ENCODE measurements around the gene FBXW8.
"Not testable (repeated sequence)": the region's sequence is repeated elsewhere in the genome, so short reads cannot be mapped to it uniquely, and the experiment has no call there.

The FBXW8 gene

DNA sequence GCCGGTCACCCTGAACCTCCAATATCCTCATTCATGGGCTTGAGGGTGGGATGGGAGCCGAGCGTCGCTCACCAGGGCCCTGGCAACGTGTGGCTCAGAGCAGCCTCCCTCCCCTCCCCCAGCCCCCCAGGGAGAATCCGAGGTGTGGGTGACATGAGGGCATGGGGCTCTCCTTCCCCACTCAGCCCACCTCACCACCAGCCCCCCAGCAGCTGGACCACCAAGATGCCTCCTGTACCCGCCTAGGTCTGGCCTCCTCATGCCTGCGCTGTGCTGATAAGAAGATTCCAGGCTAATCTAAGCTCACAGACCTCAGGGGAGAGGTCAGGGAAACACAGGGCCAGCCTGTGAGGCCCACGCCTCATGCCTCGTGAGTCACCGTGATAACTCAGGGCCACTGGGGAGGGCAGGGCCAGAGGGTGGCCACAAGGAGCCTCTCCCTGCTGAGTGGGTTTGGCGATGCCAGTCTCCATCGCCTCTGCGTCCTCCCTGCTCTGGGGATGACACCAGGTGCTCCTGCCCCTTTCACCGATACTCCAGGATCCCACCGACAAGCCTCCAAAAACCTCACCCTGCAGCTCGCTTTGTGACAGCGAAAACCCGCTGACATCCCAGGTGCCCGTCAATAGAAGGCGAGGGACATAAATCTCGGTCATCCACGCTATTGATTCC lies 131.6 kb downstream of the FBXW8 start:
- DNase-seq, result no peak

DNA sequence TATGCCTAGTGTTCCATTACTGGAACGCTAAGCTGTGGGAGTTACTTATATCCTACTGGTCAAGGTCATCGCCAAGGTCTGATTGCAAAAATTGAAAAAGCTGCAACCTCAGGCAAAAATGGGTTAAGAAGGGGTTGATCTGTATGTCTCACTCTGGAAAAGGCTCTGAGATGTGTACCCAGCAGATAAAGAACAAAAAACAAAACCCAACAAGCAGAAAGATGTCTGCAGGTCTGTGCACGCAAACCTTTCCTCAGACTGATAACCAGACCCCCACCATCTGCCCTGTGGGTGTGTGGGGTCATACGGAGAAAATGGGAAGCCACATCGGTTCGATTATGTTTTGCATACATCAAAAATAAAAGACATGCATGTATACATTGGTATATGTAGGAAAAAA lies 132.1 kb downstream of the FBXW8 start:
- no peak for DNase-seq

DNA sequence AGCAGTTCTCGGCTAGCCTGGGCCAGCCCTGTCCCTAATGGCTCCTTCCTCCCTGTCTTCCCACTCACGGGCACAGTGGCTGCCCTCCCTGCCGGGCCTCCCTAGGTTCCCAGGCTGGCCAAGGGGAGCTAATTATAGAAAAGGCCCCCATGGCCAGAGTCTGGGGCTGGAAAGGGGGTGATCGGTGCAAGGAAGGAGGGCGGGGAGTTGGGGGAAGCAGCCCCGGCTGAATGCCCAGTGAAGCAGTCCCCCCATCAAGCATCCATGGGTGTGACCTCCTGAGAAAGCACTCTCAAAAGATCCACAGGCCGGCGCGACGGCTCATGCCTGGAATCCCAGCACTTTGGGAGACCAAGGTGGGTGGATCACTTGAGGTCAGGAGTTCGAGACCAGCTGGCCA lies 133.6 kb downstream of the FBXW8 start:
- no peak for DNase-seq

DNA sequence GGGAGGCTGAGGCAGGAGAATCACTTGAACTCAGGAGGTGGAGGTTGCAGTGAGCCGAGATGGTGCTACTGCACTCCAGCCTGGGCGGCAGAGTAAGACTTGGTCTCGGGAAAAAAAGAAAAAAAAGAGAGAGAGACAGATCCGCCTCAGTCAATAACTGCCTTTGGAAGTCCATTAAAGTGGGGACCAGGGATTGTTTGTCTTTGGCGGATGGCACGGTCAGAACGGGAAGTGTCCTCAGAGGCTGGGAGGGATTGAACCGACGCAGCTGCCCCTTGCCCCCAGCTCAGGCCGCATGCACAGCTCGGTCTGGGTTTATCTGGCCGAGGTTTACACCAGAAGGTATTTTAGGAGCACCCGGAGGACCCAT lies 134.0 kb downstream of the FBXW8 start:
- DNase-seq, result no peak

DNA sequence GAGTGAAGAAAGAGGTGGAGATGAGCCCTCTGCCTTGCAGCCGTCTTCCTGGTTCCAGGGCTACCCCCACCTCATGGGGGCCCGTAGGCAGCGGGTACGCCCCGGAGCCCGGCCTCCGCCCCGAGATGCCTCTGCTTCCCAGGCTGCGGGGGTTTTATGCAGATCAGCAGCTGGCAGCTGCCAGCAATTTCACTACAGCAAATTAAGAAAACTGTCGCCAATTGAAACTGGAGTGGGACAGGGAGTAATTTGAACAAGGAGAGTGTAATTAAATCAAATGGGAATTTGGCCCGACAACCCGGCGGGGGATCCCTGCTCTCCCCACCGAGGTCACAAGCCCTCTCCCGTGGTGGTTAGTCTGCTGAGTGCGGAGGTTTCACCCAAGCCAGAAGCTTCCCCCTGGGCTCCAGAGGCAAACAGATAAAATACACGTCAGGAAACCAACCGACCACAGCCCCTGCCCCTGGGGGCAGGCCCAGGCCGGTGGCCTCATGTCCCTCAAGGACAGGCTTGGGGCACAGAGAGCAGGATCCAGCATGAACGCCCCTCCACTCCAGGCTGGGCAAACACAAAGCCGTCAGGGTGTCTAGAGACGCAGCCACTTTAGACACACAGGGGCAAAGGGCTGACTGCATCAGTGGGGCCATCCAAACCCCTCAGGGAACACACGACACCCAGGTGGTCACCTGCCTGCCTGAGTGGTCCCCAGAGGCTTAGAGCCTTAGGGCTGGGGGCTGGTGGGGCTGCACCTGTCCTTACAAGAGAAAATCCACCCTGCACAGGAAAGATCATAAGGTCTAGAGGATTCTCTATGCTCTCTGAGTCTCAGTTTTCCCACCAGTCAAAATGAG lies 134.6 kb downstream of the FBXW8 start:
- peak in 1 of 2 experiments; percentile 24 for DNase-seq

DNA sequence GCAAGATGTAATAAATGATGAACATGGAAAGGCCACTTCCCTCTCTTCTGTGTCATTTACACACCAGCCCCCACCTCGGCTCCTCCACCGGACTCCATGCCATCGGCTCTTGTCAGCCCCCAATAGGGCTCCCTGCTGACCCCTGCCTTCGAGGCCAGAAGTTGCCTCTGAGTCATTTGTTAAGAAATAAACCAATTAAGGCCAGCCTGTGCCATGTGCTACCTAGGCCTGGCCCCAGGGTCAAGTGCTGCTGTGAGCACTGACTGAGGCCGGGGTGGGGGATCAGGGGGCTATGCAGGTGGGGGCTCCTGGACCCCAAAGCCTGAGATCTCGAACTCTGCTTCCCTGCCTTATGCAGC lies 135.2 kb downstream of the FBXW8 start:
- peak in 1 of 2 experiments; percentile 15 for DNase-seq

DNA sequence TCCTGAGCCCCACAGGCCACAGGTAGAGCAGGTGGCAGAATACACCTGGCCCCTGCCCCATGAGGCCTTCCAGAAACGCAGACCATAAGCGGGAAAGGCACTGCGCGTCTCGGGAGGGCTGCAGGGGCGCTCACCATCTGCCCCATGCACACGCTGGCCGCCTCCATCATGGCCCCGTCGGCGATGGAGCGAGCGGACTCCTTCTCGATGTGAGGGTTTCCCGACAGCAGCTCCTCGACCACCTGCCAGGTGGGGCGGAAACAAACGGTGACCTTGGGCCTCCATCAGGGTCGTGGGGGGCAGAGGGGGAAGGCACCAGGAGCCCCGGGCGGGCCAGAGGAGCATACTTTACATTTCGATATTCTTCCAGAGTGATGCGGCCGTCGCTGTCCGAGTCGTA lies 135.7 kb downstream of the FBXW8 start:
- DNase-seq, result no peak

DNA sequence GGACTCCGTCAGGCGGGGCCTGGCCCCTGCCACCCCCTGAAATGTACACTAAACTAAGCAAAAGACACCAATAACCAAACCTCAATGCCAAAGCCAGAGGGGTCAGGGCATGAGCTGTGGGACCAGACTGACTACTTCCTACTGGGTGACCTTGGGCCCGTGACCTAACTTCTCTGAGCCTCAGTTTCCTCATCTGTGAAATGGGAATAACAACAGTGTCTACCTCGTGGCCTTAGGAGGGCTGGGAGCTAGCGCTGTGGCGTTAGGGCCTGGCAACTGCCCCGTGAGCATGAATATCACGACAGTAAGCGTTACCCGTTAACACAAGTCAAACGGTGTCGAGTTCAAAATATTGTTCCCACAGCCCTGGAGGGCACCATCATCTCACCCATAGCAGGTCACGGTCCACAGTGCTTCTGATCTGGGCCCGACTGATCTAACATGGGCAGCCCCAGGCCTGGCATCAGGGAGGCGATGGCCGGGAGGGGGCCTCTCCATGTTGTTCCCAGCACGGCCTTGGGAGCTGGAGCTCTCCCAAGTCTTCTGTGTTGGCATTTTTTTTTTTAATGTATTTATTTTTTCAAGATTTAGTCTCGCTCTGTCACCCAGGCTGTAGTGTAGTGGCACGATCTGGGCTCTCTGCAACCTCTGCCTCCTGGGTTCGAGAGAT lies 136.2 kb downstream of the FBXW8 start:
- DNase-seq, result no peak

DNA sequence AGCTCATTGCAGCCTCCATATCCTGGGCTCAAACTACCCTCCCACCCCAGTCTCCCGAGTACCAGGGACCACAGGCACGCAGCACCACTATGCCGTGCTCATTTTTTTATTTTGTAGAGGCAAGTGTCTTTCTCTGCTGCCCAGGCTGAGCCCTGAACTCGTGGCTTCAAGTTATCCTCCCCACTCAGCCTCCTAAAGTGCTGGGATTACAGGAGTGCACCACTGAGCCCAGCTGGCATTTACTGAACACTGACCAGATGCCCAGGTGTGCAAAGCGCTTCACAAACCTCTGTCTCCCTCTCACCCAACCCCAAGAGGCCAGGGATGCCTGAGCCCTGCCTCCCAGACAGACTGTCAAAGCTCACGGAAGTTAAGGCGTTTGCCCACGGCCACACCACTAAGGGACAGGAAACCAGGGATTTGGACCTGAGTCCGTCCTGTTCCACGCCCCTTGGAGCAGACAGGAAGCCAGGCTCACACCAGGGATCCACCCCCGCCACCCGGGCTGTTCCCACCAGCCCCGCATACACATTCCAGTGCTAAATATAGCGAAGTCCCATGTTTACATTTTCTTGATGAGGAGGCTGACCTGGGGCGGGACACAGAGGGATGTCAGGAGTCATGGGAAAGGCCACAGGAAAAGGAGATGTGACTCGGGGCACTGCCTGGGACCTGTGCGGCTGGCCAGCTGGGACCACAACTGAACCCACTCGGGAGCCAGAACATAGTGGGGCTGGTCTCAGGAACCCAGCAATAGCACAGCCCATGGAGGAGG lies 137.2 kb downstream of the FBXW8 start:
- peak in 1 of 2 experiments; percentile 25 for DNase-seq

DNA sequence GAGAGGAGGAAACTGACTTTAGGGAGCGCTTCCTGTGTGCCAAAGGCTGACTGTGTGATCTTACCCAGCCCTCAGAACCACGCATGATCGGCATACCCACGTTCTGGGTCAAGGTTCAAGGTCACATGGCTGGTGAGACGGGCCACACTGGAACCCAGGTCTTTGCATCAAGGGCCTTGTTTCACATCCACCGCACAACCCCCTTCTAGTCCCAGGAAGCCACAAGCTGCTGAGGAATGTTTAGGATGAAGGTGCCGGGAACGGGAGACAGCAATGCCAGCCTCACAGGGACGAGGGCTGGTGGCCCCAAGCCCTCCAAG lies 137.8 kb downstream of the FBXW8 start:
- no peak for DNase-seq

DNA sequence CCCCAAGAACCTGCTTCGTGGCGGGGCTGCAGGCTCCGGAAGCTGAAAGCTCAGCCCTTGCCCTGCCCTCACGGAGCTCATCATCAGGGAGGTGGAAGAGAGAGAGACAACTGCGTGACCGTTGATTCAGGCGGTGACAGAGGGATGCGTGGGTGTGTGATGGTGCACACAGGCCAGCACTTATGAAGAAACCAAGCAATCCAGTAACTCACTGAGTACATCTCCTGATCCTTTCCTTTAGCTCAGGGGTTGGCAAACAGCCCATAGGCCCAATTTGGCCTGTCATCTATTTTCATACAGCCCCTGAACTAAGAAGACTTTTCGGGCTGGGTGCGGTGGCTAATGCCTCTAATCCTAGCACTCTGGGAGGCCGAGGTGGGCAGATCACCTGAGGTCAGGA lies 138.5 kb downstream of the FBXW8 start:
- DNase-seq, result no peak

DNA sequence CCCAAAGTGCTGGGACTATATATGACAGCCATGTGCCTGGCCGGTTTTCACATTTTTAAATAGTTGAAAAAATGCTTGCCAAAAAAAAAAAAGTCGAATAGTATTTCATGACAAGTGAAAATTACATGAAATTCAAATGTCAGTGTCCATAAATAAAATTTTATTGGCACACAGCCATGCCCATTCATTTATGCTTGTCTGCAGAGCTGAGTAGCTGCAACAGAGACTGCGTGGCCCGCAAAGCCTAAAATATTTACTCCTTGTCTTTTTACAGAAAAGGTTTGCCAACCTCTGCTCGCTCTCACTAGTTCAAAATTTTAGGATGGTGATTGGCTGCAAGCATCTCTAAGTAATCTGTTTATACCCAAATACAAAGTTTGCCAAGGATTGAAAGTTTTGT lies 139.3 kb downstream of the FBXW8 start:
- DNase-seq, result no peak

DNA sequence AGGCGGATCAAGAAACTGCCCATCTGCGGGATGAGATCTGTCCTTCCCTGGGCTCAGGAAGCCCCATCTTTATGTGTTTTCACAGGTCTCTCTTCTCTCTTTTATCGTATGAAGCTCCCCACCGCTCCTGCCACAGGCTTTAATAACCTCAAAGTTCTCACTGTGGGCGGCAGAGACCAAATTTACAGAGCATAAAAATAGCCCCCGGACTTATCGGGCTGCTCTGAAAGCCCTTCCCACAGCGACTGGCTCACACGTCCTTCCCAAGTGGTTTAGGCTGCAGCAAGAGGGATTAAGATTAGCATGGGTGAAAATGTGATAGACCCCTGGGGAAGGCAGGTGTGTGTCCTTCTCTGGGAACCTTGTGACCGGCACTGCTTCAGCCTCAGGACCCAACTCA lies 140.6 kb downstream of the FBXW8 start:
- DNase-seq, result no peak

DNA sequence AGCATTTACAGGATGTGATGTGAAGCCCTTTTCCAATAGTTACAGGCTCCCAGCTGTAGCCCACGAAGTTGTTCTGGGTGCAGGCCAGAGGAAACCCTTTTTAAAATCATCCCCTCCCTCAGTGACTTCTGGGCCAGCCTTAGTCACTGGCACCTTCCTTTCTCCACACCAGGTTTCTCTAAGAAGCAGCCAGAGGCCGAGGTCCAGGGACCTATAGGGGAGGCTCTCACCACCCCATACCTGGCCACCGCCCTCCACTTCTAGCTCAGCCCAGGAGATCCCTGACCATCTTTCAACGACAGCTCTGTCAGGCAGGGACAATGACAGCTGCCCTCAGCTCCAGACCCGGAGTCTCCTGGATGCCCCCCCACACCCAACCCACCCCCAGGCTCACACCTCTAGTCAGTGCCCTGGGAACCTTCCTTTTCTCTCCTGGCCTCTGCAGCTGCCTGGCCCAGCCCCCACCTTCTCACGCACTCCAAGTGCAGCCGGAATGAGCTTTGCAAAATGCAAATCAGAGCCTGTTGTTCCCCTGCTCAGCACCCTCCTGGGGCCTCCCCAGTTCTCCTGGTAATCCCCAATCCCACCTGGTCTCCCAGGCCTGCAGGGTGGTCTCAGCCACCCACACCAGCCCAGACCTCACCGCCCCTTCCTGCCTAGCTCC lies 141.8 kb downstream of the FBXW8 start:
- no peak for DNase-seq

DNA sequence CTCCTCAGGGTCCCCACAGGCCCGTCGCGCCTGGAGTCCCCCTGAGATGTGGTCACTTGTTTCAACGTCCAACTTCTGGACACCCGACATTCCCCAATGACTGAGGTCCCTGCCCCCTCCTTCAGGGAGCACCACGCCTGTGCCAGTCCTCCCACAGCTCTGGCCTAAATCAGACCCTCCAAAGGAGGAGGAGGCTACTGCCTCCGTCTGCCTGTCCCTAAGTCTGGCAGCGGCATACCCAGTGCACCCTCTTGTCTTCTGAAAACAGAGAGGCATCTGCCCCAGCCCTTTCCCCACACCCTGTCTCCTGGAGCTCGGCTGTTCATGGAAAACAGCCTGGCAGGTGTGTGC lies 142.3 kb downstream of the FBXW8 start:
- DNase-seq, result no peak

DNA sequence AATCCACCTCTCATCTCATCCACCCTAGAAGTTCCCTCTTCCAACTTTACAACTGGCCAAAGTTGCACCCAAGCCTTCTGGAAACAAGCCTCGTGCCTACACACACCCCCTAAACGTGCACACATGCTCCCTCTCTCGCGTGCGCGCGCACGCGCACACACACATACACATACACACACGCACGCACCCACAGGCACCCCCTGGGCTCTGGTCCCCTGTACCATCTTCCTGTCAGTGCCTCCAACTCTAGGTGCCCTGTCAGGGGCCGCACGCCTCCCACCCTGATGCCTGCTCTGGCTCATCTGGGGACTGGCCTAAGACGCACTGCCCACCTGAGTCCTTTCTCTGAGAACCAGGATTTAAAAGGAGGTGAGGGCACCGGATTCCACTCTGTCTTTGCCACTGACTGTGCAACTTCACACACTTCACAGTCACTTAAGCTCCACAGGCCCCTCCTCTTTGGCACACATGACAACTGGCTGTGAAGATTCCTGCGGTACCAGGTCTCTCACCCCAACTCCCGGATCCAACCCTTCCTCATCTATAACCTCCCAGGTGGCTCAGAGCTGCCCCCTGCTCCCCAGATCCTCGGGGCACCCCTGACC lies 142.9 kb downstream of the FBXW8 start:
- no peak for DNase-seq

DNA sequence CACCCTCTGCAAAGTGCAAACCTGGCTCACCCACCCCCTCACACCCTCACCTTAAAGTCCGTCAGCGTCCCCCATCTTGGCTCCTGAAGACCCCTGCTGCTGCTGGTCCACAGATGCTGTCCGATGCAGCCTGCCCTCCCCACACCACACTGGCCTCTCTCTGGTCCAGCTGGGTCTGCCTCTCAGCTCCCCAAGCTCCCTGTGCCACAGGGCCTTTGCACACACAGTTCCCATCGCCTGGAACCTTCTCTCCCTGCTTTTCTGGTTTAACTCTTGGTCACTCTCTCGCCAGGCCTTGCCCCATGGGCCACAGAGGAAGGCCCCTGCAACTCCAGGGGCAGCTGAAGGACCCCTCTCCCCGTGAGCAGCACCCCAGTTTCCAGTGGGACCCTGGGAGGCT lies 143.5 kb downstream of the FBXW8 start:
- DNase-seq, result no peak

DNA sequence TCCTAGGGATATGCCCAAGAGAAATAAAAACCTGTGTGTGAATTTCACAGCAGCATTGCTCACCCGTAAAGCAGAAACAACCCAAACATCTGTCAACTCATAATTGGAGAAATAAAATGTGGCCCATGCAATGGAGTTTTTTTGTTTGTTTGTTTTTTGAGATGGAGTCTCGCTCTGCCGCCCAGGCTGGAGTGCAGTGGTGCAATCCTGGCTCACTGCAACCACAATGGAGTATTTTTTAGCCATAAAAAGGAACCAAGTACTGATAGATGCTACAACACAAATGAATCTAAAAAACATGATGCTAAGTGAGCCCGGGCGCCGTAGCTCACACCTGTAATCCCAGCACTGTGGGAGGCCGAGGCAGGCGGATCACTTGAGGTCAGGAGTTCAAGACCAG lies 146.9 kb downstream of the FBXW8 start:
- DNase-seq, result not testable (repeated sequence)

DNA sequence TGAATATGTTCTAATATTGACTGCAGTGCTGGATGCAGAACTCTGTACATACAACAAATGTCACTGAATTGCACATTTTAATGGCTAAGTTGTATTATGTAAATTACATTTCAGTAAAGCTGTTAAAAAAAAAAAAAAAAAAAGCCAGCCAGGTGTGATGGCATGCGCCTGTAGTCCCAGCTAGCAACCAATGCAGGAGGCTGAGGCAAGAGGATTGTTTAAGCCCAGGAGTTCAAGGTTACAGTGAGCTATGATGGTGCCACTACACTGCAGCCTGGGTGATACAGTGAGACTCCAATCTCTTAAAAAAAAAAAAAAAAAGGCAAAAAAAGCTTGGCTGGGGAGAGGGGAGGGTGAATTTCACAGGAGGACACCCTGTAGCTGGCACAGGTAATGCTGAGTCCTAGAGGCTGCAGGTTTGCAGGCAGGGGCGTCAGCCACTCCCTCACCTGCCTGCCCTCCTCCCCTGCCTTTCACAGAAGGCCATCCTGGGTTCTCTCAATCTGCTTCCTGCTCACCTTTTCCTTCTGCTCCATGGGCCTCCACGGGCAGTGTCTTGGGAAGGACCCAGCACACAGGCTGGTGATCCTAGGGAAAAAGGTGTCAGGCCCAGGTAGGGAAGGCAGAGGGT lies 147.8 kb downstream of the FBXW8 start:
- DNase-seq, result no peak

DNA sequence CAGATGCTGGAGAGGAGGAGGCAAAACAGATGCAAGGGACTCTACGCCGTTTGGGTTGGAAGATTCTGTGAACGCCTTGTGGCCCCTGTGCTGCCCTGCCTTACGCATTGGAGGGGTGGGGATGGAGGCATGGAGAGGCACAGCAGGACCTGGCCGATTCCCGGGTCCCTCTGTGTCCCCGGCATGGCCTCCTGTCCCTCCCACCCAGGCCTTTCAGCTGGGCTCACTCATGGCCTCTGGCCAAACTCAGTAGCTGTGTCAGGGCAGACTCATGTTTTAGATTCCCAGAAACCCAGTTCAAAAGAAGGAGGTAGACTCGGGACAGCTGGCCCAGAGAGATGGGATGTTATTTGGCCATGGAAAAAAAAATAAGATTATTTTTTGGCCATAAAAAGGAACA lies 148.4 kb downstream of the FBXW8 start:
- DNase-seq, result no peak

DNA sequence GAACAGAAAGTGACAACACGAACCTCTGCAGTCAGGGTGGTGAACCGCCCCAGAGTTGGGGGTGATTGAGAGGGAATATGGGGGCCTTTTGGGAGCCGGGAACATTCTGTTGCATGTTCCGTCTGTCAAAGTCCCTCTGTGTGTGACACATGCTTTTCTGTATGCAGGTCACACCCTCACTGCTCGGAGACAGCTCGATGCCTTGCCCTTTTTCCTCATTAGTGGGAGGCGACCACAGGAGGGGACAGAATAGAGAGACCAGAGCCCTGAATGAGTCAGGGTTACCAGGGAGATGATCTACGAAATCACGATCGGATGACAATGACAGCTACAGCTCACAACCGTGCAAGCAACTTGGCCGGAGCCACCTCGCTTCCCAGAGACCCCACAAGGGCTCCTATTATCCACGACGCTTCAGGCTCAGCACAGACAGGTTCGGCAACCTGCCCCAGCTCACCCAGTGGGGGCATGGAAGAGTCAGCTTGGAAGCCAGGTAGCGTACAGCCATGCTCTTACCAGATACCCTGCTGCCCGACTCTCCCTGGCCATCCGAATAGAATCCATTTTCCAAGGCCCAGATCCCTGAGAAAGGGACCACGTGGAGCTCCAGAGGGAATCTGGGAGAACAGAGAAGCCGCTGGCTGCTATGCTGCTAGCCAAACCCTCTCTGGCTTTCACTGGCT lies 149.6 kb downstream of the FBXW8 start:
- peak in 1 of 2 experiments; percentile 24 for DNase-seq

DNA sequence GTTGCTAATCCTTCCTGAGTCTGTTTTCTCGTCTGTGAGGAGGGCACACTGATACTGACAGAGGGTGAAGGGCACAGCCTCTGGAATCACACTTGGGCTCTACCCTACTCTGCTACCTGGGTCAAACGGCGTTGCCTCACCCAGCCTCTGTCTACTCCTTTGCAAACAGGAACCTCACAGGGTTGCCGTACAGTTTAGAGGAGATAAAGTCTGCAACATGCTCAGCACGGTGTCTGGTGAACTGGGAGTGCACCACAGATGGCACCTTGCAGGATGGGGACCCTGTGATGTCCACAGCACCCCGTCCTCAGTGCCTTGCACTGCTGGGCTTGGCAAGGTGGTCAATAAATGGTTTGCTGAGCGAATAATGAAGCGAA lies 150.2 kb downstream of the FBXW8 start:
- DNase-seq, result no peak

Data from SHP77 (cell line).